Neuron (in vitro differentiated cells): ENCODE data around the gene CLCNKA.
"Not testable (repeated sequence)": the region's sequence is repeated elsewhere in the genome, so short reads cannot be mapped to it uniquely, and the experiment has no call there.

Experiments
- H2AFZ ChIP-seq: one replicate; pipeline ENCODE4 v1.6.1; 2013; ENCODE audit warnings: low read depth, mild to moderate bottlenecking, inconsistent platforms, low read length, moderate library complexity
- H3K27me3 ChIP-seq: one replicate; pipeline ENCODE4 v1.6.1; 2013; ENCODE audit warnings: low read length; ENCODE audit not compliant: insufficient read depth
- H3K36me3 ChIP-seq: one replicate; pipeline ENCODE4 v1.6.1; 2013; ENCODE audit warnings: low read length; ENCODE audit not compliant: insufficient read depth
- H3K4me1 ChIP-seq: one replicate; pipeline ENCODE4 v1.6.1; 2013; ENCODE audit warnings: low read length; ENCODE audit not compliant: insufficient read depth
- H3K4me3 ChIP-seq: 2 replicates; pipeline ENCODE4 v1.5.1; 2013; ENCODE audit warnings: mild to moderate bottlenecking, low read length, moderate library complexity
- H3K9me3 ChIP-seq: one replicate; pipeline ENCODE4 v1.6.1; 2013; ENCODE audit warnings: low read length

CLCNKA gene

GRCh38 chr1:15991427-15992186 is 30.2 kb upstream of the CLCNKA start:
- Histone ChIP-seq H3K4me3 (no peak overlapping the region), H3K27me3 (no peaks in the 10 kb centered on the region), H2AFZ (no peak overlapping the region), H3K9me3 (no peaks in the 10 kb centered on the region), H3K4me1 (no peaks in the 10 kb centered on the region), H3K36me3 (no peaks in the 10 kb centered on the region)

GRCh38 chr1:15992187-15992553 is 29.7 kb upstream of the CLCNKA start:
- no peaks in the 10 kb centered on the region for H3K36me3 ChIP-seq
- H3K9me3 ChIP-seq: no peaks in the 10 kb centered on the region
- H3K27me3 ChIP-seq: no peaks in the 10 kb centered on the region
- no peaks in the 10 kb centered on the region for H3K4me1 ChIP-seq
- H3K4me3 ChIP-seq: no peak overlapping the region
- no peak overlapping the region for H2AFZ ChIP-seq

DNA sequence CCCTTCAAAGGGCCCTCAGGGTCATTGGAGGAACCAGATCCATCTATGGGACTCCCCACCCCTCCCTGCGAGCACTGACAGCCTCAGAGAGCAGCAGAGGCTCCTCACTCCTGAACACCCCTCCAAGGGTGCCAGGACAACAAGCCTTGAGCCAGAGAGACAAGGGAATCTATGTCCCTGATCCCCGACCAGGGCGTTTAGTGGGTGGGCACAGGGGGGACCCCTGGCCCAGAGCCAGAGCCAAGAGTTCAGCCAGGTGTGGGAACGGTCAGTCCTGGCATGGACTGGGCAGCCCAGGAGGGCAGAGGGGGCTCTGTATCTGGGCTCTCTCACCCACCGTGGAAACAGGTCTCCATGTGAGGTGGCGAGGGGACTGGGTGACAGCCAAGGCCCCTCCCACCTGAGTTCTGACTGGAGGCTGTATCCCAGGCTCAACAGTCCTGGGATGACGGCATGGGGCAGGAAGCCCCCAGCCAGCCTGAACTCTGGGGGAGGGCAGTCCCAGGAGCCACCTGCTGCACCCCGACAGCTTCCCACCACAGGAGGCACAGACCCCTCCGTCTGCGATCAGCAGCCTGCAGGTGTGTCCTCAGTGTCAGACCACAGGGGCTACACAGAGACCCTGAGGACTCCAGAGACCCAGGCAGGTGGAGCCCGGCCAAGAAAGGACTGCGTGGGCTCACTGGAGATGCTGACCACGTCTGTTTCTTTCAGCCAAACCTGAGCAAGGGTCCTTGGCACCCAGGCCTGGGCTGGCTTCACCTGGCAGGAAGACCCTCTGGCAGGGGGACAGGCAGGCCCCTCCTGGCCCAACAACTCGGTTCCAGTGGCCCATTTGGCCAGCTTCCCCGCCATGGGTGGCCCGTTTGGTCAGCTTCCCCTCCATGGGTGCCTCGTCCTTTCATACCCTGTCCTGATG is 29.0 kb upstream of the CLCNKA start:
- H3K27me3 ChIP-seq: no peaks in the 10 kb centered on the region
- H3K4me3 ChIP-seq: no peak overlapping the region
- no peaks in the 10 kb centered on the region for H3K9me3 ChIP-seq
- no peak overlapping the region for H2AFZ ChIP-seq
- no peaks in the 10 kb centered on the region for H3K36me3 ChIP-seq
- H3K4me1 ChIP-seq: no peaks in the 10 kb centered on the region

DNA sequence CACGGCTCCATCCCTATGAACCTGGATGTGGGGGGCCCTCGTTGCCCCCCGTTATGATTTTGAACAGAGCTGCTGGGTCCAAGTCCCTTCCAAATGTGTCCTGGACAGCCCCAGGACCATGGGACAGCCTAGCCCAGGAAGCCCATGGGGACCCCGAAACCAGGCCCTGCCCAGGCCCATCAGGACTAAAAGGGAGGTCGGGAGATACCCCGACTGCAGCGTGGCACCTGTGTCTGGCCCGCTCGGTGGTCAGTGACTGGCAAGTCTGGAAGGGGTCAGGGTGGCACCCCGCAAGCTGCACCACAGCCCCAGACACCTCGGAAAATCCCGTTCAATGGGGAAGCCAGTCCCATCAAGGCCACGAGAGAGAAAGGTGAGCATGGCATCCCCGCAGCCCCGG is 28.2 kb upstream of the CLCNKA start:
- Histone ChIP-seq H2AFZ (no peak overlapping the region), H3K36me3 (no peaks in the 10 kb centered on the region), H3K9me3 (no peaks in the 10 kb centered on the region), H3K27me3 (no peaks in the 10 kb centered on the region), H3K4me3 (no peak overlapping the region), H3K4me1 (no peaks in the 10 kb centered on the region)

DNA sequence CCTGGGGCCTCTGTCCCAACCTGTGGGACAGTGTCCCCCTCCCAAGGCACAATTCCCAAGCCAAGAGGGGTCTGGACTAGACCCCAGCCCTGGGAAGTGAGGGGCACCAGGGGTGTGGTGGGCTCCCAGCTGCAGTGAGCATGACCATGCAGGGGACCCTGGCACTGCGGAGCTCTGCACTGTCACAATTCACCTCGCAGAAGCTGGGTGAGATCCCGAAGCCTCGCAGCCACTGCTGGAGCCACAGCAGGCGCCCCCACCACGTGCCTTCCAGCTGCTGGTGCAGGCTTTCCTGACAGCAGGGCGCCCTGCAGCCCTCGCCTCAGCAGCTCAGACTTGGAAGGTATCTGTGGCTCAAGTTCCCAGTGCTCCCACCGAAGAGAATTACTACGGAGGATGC is 27.8 kb upstream of the CLCNKA start:
- Histone ChIP-seq H2AFZ (no peak overlapping the region), H3K36me3 (no peaks in the 10 kb centered on the region), H3K9me3 (no peaks in the 10 kb centered on the region), H3K4me3 (no peak overlapping the region), H3K27me3 (no peaks in the 10 kb centered on the region), H3K4me1 (no peaks in the 10 kb centered on the region)

DNA sequence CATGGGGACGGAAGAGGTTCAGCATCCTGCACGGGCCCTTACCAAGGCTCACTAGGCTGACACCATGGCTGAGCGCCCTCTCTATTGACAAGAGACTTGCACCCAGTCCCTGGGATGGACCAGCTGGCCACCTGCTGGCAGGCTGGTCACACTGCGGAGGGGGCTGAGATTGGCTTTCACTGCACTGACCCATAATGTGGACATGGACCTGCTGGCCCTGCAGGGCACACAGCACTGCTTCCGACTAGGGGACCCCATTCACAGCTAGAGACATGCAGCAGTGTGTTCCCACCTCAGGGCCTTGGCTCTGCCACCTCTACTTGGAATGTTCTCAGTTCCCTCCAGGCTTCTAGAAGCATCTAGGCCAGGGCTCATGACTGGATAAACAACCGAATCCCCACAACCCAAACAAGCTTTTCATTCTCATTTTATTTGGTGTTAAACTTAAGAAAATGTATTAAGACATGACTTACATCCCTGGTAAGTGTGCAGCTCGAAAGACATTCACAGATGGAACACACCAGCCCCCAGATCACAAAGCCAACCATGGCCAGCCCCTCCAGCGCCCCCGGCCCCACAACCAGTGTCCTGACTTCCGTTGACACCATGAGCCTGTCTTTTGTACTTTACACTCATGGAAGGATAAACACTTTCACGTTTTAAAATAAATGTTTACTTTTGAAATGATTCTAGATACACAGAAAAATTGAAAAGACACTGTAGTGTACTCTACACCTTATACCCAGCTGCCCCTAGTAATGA is 27.1 kb upstream of the CLCNKA start:
- no peak overlapping the region for H2AFZ ChIP-seq
- H3K4me1 ChIP-seq: no peaks in the 10 kb centered on the region
- H3K9me3 ChIP-seq: no peaks in the 10 kb centered on the region
- H3K4me3 ChIP-seq: no peak overlapping the region
- H3K27me3 ChIP-seq: no peaks in the 10 kb centered on the region
- H3K36me3 ChIP-seq: no peaks in the 10 kb centered on the region

DNA sequence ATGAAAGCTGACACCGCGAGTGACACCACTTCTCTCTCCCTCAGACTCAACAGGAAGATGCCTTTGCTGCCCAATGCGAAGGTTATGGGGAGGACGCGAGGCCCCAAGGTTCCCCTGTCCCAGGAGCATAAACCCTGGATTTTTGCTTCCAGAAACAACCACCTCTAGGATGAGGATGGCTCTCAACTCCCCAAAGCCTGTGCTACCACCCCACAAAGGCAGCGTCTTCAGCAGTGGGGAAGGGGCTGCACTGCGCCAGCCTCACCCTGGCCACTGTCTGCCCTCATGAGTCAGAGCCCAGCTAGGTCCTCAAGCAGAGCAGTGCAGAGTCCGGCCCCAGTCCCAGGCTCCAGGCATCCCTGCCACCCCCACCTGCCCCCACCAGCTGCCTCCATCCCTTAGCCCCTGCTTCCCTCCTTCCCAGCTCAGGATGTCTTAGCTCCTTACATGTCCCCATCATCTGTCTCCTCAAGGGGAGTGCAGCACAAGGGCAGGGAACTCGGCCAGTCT is 24.7 kb upstream of the CLCNKA start:
- no peak overlapping the region for H3K4me3 ChIP-seq
- no peaks in the 10 kb centered on the region for H3K36me3 ChIP-seq
- no peak overlapping the region for H2AFZ ChIP-seq
- no peaks in the 10 kb centered on the region for H3K4me1 ChIP-seq
- H3K9me3 ChIP-seq: no peaks in the 10 kb centered on the region
- H3K27me3 ChIP-seq: no peaks in the 10 kb centered on the region

DNA sequence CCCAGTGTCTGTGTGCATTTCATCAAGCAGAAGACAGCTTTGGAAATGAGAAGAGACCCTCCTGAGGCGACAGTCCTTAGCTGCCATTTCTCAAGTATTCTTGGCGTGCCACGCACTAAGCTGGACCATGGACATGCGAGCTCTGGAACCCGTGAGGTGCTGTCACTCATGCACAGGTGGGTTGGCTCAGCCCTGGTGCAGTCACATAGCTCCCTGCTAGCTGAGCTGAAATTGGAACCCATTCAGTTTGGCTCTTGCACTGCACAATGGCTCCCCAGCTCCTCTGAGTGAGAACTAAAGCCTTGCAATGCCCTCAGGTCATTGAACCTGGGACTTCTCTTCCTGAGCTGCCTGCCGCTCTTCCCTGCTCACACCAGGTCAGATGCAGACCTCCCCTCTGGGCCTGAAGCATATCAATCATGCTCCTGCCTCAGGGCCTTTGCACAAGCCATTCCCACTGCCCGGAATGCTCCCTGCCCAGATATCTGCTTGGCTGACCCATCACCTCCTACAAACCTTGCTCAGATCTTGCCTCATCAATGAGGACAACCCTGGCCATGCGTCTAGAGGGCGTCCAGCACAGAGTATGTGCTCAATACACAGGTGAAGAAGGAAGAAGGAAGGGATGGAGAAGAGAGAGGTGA is 24.1 kb upstream of the CLCNKA start:
- Histone ChIP-seq H3K4me3 (no peak overlapping the region), H3K27me3 (no peaks in the 10 kb centered on the region), H3K36me3 (no peaks in the 10 kb centered on the region), H3K9me3 (no peaks in the 10 kb centered on the region), H2AFZ (no peak overlapping the region), H3K4me1 (no peaks in the 10 kb centered on the region)

- Histone ChIP-seq H3K36me3 (no peaks in the 10 kb centered on the region), H3K27me3 (no peaks in the 10 kb centered on the region), H2AFZ (no peak overlapping the region), H3K4me1 (no peaks in the 10 kb centered on the region), H3K4me3 (no peak overlapping the region), H3K9me3 (no peaks in the 10 kb centered on the region)
Measured at GRCh38 chr1:15998929-15999328, 22.9 kb upstream of the CLCNKA start.

GRCh38 chr1:16001274-16001673 is 20.6 kb upstream of the CLCNKA start:
- H3K9me3 ChIP-seq, H3K27me3 ChIP-seq, H3K4me3 ChIP-seq, H2AFZ ChIP-seq, H3K36me3 ChIP-seq, H3K4me1 ChIP-seq: not testable (repeated sequence)

GRCh38 chr1:16005597-16005996 is 16.2 kb upstream of the CLCNKA start:
- H3K36me3 ChIP-seq: no peaks in the 10 kb centered on the region
- H3K27me3 ChIP-seq: no peaks in the 10 kb centered on the region
- no peaks in the 10 kb centered on the region for H3K9me3 ChIP-seq
- no peak overlapping the region for H2AFZ ChIP-seq
- H3K4me3 ChIP-seq: no peak overlapping the region
- H3K4me1 ChIP-seq: no peaks in the 10 kb centered on the region

GRCh38 chr1:16006010-16006409 is 15.8 kb upstream of the CLCNKA start:
- no peak overlapping the region for H2AFZ ChIP-seq
- no peaks in the 10 kb centered on the region for H3K36me3 ChIP-seq
- H3K9me3 ChIP-seq: no peaks in the 10 kb centered on the region
- H3K4me3 ChIP-seq: no peak overlapping the region
- H3K4me1 ChIP-seq: no peaks in the 10 kb centered on the region
- H3K27me3 ChIP-seq: no peaks in the 10 kb centered on the region
